Measurements from ENCODE around the gene RAPGEF2. TPM values are rescaled to one million over a fixed set of nuclear protein-coding genes. Genes with fewer than 3 reads are reported as not detected.

RAPGEF2 gene
- total RNA-seq, 1 experiment from 2014 or later = 37.1 TPM

DNA sequence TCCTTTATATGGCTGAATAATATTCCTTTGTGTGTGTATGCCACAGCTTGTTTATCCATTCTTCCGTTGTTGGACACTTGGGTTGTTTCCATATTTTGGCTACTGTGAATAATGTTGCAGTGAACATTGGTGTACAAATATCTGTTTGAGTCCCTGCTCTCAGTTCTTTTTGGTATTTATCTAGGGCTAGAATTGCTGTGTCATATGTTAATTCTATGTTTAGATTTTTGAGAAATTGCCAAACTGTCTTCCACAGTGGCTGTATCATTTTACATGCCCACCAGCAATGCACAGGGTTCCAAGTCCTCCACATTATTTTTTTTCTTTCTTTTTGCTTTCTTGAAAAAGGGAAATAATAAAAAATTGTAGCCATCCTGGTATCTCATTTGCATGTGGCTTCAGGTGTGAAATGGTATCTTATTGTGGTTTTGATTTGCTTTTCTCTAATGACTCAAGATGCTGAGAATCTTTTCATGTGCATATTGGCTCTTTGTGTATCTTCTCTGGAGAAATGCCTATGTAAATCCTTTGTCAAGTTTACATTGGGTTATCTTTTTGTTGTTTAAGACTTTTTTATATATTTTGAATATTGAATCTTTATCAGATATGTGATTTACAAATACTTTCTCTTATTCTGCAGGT is 129.7 kb downstream of the RAPGEF2 start:
- Histone ChIP-seq H4K20me1 (ENCODE audit: control insufficient read depth, insufficient read depth, insufficient read length) (no peaks in the 10 kb centered on the region), H3K56ac (ENCODE audit: insufficient read length, low read depth, low read length) (no peak overlapping the region), H2AFZ (ENCODE audit: low read length) (no peak overlapping the region), H4K8ac (replicated peaks; ENCODE audit: insufficient read length, low read depth, low read length) (no peak overlapping the region), H3K9me3 (ENCODE audit: control insufficient read depth, low read depth, low read length) (no peaks in the 10 kb centered on the region), H3K23ac (ENCODE audit: insufficient read length, low read depth, low read length) (no peak overlapping the region), H3K79me2 (ENCODE audit: insufficient read depth, low read length) (peaks cover 5% of the 10 kb centered on the region; the same call in 1 of the 2 replicates), H2AK5ac (ENCODE audit: insufficient read length, low read length) (no peak overlapping the region), H4K5ac (ENCODE audit: insufficient read length, low read depth, low read length) (no peak overlapping the region), H2BK20ac (ENCODE audit: low read depth, low read length, poor library complexity, severe bottlenecking) (no peak overlapping the region), H2BK120ac (ENCODE audit: low read depth, low read length, poor library complexity, severe bottlenecking) (no peak overlapping the region), H3K23me2 (ENCODE audit: insufficient read length, low read depth, low read length, poor library complexity, severe bottlenecking) (no peaks in the 10 kb centered on the region), H4K91ac (ENCODE audit: insufficient read length, low read depth, low read length) (no peak overlapping the region), H3K14ac (ENCODE audit: insufficient read depth, low read length) (no peak overlapping the region), H2BK15ac (ENCODE audit: low read depth, low read length) (no peak overlapping the region), H3K4me2 (ENCODE audit: insufficient read depth, insufficient read length, low read length) (no peak overlapping the region), H3K4ac (ENCODE audit: low read depth, low read length) (no peak overlapping the region), H2BK5ac (ENCODE audit: insufficient read length, low read length) (no peak overlapping the region), H3K9ac (ENCODE audit: extremely low read depth, insufficient read length, low read length) (no peak overlapping the region), H3K27me3 (ENCODE audit: insufficient read depth, low read length) (no peaks in the 10 kb centered on the region), H3T11ph (ENCODE audit: low read length) (no peak overlapping the region), H3K27ac (ENCODE audit: insufficient read length, low read depth, low read length) (no peak overlapping the region), H2BK12ac (ENCODE audit: insufficient read length, low read depth, low read length) (no peak overlapping the region), H3K79me1 (ENCODE audit: insufficient read depth, low read depth, low read length, poor library complexity, severe bottlenecking) (peaks cover 2% of the 10 kb centered on the region), H3K18ac (ENCODE audit: insufficient read length, low read depth, low read length) (no peak overlapping the region), H3K4me1 (ENCODE audit: insufficient read depth, low read length) (peaks cover 16% of the 10 kb centered on the region)
- no CpG with 5 or more reads among the region's 1 CpG for WGBS (ENCODE audit: extremely low coverage, insufficient read length, low lambda C conversion rate)
- no peak overlapping the region for H3K4me3 Mint-ChIP-seq
- peaks cover 50 to 55% of the 10 kb centered on the region in 2 experiments for H3K4me1 Mint-ChIP-seq
- DNase-seq = no peak
- peaks cover 0 to 17% (median 13%) of the 10 kb centered on the region in 3 experiments; a peak in 4 of 7 replicates for H3K36me3 Mint-ChIP-seq (ENCODE audit: insufficient read depth in 1 of 3, low read depth in 3 of 3)
- peaks cover 3 to 5% of the 10 kb centered on the region in 2 experiments; a peak in 4 of 5 replicates for H3K9me3 Mint-ChIP-seq
- TF ChIP-seq, protein P1, sequence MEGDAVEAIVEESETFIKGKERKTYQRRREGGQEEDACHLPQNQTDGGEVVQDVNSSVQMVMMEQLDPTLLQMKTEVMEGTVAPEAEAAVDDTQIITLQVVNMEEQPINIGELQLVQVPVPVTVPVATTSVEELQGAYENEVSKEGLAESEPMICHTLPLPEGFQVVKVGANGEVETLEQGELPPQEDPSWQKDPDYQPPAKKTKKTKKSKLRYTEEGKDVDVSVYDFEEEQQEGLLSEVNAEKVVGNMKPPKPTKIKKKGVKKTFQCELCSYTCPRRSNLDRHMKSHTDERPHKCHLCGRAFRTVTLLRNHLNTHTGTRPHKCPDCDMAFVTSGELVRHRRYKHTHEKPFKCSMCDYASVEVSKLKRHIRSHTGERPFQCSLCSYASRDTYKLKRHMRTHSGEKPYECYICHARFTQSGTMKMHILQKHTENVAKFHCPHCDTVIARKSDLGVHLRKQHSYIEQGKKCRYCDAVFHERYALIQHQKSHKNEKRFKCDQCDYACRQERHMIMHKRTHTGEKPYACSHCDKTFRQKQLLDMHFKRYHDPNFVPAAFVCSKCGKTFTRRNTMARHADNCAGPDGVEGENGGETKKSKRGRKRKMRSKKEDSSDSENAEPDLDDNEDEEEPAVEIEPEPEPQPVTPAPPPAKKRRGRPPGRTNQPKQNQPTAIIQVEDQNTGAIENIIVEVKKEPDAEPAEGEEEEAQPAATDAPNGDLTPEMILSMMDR (conservative IDR thresholded peaks at IDR 0.05) = no peak
- H3K27ac Mint-ChIP-seq = peak overlapping the region; percentile 70 to 86 (median 86); a peak in 5 of 7 replicates
- H3K27me3 Mint-ChIP-seq (ENCODE audit: low read depth) = no peaks in the 10 kb centered on the region
